ENCODE measurements around the gene POLR3GL. TPM values are rescaled to one million over a fixed set of nuclear protein-coding genes. Genes with fewer than 3 reads are reported as not detected.

POLR3GL gene
- polyA plus RNA-seq, 1 donor (not counting 4 experiments of a cell fraction or from before 2014, with no cell fraction given): 14.0 TPM

- no peaks in the 10 kb centered on the region for H3K36me3 ChIP-seq (ENCODE audit: control insufficient read depth in 2 of 2, extremely low read depth in 1 of 2, insufficient read depth in 2 of 2, low read length in 2 of 2)
- no peaks in the 10 kb centered on the region for H3K79me2 ChIP-seq (ENCODE audit: control insufficient read depth, insufficient read depth, low read length)
- H3K27ac ChIP-seq (ENCODE audit: control insufficient read depth, insufficient read depth, low read length): no peak overlapping the region
- no peaks in the 10 kb centered on the region for H4K20me1 ChIP-seq (ENCODE audit: control insufficient read depth, extremely low read depth, insufficient read depth, low read length)
- H2AFZ ChIP-seq (ENCODE audit: control insufficient read depth, low read length): no peak overlapping the region
- no peaks in the 10 kb centered on the region for H3K9me1 ChIP-seq (ENCODE audit: control insufficient read depth, extremely low read depth, insufficient read depth, low read length)
- H3K4me1 ChIP-seq (ENCODE audit: control insufficient read depth, extremely low read depth, insufficient read depth, low read length): no peaks in the 10 kb centered on the region
- H3K27me3 ChIP-seq (ENCODE audit: control insufficient read depth, extremely low read depth, insufficient read depth, low read length): no peaks in the 10 kb centered on the region
- H3K4me3 ChIP-seq (ENCODE audit: control insufficient read depth in 2 of 3, extremely low read depth in 1 of 3, insufficient read depth in 2 of 3, low read depth in 1 of 3, low read length in 3 of 3): no peak overlapping the region
- dilution Hi-C loops (cut with MboI; ENCODE audit: extremely low pct_ligation_motif_present, low sequenced_read_pairs): no loop called here
- FAIRE-seq (no peak), DNase-seq (ENCODE audit: low read depth, low spot score) (no peak)
- TF ChIP-seq EZH2 (IDR thresholded peaks at IDR 0.05; ENCODE audit: low read length): no peak
- TF ChIP-seq CTCF (optimal IDR thresholded peaks at IDR 0.05 in 1 of 3, IDR thresholded peaks at IDR 0.05 in 1 of 3, conservative IDR thresholded peaks at IDR 0.05 in 1 of 3; ENCODE audit: extremely low read depth in 1 of 3, insufficient read depth in 2 of 3, low read length in 3 of 3): no peak
- H3K9ac ChIP-seq (ENCODE audit: control insufficient read depth, extremely low read depth, insufficient read depth, low read length): no peak overlapping the region
- no peak overlapping the region for H3K4me2 ChIP-seq (ENCODE audit: control insufficient read depth, extremely low read depth, insufficient read depth, low read depth, low read length)
- H3K9me3 ChIP-seq (ENCODE audit: control insufficient read depth, low read depth, low read length): no peaks in the 10 kb centered on the region
Measured at GRCh38 chr1:145942871-145943270, 21.6 kb upstream of the POLR3GL start.

GRCh38 chr1:145944532-145944931 lies 20.0 kb upstream of the POLR3GL start:
- no peaks in the 10 kb centered on the region for H3K4me1 ChIP-seq (ENCODE audit: control insufficient read depth, extremely low read depth, insufficient read depth, low read length)
- FAIRE-seq: no peak
- H3K4me2 ChIP-seq (ENCODE audit: control insufficient read depth, extremely low read depth, insufficient read depth, low read depth, low read length): no peak overlapping the region

More at GRCh38 chr1:145944532-145944931, 20.0 kb upstream of the POLR3GL start:
- no peaks in the 10 kb centered on the region for H3K9me1 ChIP-seq (ENCODE audit: control insufficient read depth, extremely low read depth, insufficient read depth, low read length)
- no peaks in the 10 kb centered on the region for H3K27me3 ChIP-seq (ENCODE audit: control insufficient read depth, extremely low read depth, insufficient read depth, low read length)
- no peaks in the 10 kb centered on the region for H3K79me2 ChIP-seq (ENCODE audit: control insufficient read depth, insufficient read depth, low read length)
- DNase-seq (ENCODE audit: low read depth, low spot score): no peak
- H3K36me3 ChIP-seq (ENCODE audit: control insufficient read depth in 2 of 2, extremely low read depth in 1 of 2, insufficient read depth in 2 of 2, low read length in 2 of 2): no peaks in the 10 kb centered on the region
- dilution Hi-C loops (cut with MboI; ENCODE audit: extremely low pct_ligation_motif_present, low sequenced_read_pairs): no loop called here
- H3K9ac ChIP-seq (ENCODE audit: control insufficient read depth, extremely low read depth, insufficient read depth, low read length): no peak overlapping the region
- H4K20me1 ChIP-seq (ENCODE audit: control insufficient read depth, extremely low read depth, insufficient read depth, low read length): no peaks in the 10 kb centered on the region
- no peak overlapping the region for H2AFZ ChIP-seq (ENCODE audit: control insufficient read depth, low read length)
- no peak overlapping the region for H3K4me3 ChIP-seq (ENCODE audit: control insufficient read depth in 2 of 3, extremely low read depth in 1 of 3, insufficient read depth in 2 of 3, low read depth in 1 of 3, low read length in 3 of 3)
- TF ChIP-seq EZH2 (IDR thresholded peaks at IDR 0.05; ENCODE audit: low read length) (no peak), CTCF (optimal IDR thresholded peaks at IDR 0.05 in 1 of 3, IDR thresholded peaks at IDR 0.05 in 1 of 3, conservative IDR thresholded peaks at IDR 0.05 in 1 of 3; ENCODE audit: extremely low read depth in 1 of 3, insufficient read depth in 2 of 3, low read length in 3 of 3) (no peak)
- H3K27ac ChIP-seq (ENCODE audit: control insufficient read depth, insufficient read depth, low read length): no peak overlapping the region
- H3K9me3 ChIP-seq (ENCODE audit: control insufficient read depth, low read depth, low read length): no peaks in the 10 kb centered on the region
